Caco-2 (cell line): ENCODE measurements around the gene GCH1. TPM values are rescaled to one million over a fixed set of nuclear protein-coding genes. Genes with fewer than 3 reads are reported as not detected.
"Not testable (repeated sequence)": the region's sequence is repeated elsewhere in the genome, so short reads cannot be mapped to it uniquely, and the experiment has no call there.

Source experiments
- BruUV-seq: library from RNA; stranded (reverse); fragments of 400-500 nt; replicated peaks from 2 replicates; lab custom pipeline; 2021; lab: Mats Ljungman, UMichigan
- CTCF ChIA-PET: fragments of 300-600 bp; sonication (Branson Sonifier 250); formaldehyde crosslinking; loops from one replicate; lab custom pipeline; 2022; ENCODE audit warnings: antibody characterized with exemption; lab: Charles Lee
- POLR2A ChIA-PET: fragments of 300-600 bp; sonication (Branson Sonifier 250); formaldehyde crosslinking; loops from one replicate; lab custom pipeline; 2022; ENCODE audit warnings: antibody characterized with exemption; lab: Charles Lee
- DNase-seq, 2 experiments: peaks; one replicate each; pipeline versions ENCODE4 v3.0.0 to v3.0.0-alpha.2; 2020 to 2022
- H3K27me3 ChIP-seq: replicated peaks from 2 replicates; pipeline ENCODE4 v1.6.0; 2011; ENCODE audit warnings: low read length; ENCODE audit not compliant: control insufficient read depth, insufficient read depth
- H3K36me3 ChIP-seq: 2 replicates; pipeline ENCODE4 v1.5.1; 2011; ENCODE audit warnings: low read length; ENCODE audit not compliant: control insufficient read depth, insufficient read depth
- H3K4me1 ChIP-seq: fragments of 250-450 bp; sonication (Bioruptor Pico); 2 replicates; pipeline ENCODE4 v1.5.1; 2020; ENCODE audit warnings: mild to moderate bottlenecking
- H3K4me3 ChIP-seq: 2 replicates; pipeline ENCODE4 v1.5.1; 2011; ENCODE audit warnings: low read depth, mild to moderate bottlenecking, control low read depth, low read length
- H3K9me3 ChIP-seq: fragments of 250-450 bp; sonication (Bioruptor Pico); 2 replicates; pipeline ENCODE4 v1.5.1; 2020; ENCODE audit warnings: mild to moderate bottlenecking, moderate library complexity
- H3K27ac Mint-ChIP-seq: one replicate; pipeline ENCODE4 v1.8.0; 2022; ENCODE audit warnings: mixed read lengths; ENCODE audit not compliant: unreplicated experiment
- H3K27me3 Mint-ChIP-seq: one replicate; pipeline ENCODE4 v1.8.0; 2022; ENCODE audit warnings: mixed read lengths; ENCODE audit not compliant: insufficient read depth, unreplicated experiment
- H3K36me3 Mint-ChIP-seq: one replicate; pipeline ENCODE4 v1.8.0; 2022; ENCODE audit warnings: mild to moderate bottlenecking, mixed read lengths; ENCODE audit not compliant: insufficient read depth, unreplicated experiment
- H3K4me1 Mint-ChIP-seq: one replicate; pipeline ENCODE4 v1.8.0; 2022; ENCODE audit warnings: low read depth, mixed read lengths; ENCODE audit not compliant: unreplicated experiment
- H3K4me3 Mint-ChIP-seq: one replicate; pipeline ENCODE4 v1.8.0; 2022; ENCODE audit warnings: mild to moderate bottlenecking, moderate library complexity, mixed read lengths; ENCODE audit not compliant: unreplicated experiment
- H3K9me3 Mint-ChIP-seq: one replicate; pipeline ENCODE4 v1.8.0; 2022; ENCODE audit warnings: mixed read lengths; ENCODE audit not compliant: unreplicated experiment
- CTCF ChIP-seq, 2 experiments: fragments of 200-600 bp in 1 of 2; IDR thresholded peaks; 1 replicate in 1 of 2; 2 replicates in 1 of 2; pipeline versions ENCODE4 v1.5.1 to v1.8.0; 2011 to 2022; ENCODE audit warnings: antibody characterized with exemption in 1 of 2, control low read depth in 1 of 2, inconsistent platforms in 1 of 2, low read depth in 1 of 2, low read length in 1 of 2, mild to moderate bottlenecking in 1 of 2, moderate library complexity in 1 of 2; ENCODE audit not compliant: insufficient read depth in 1 of 2, severe bottlenecking in 1 of 2, unreplicated experiment in 1 of 2
- intact Hi-C: fragments of 100-400 bp; cut with micrococcal nuclease; formaldehyde crosslinking; loops from one replicate; pipeline ENCODE4 v1.10.0; 2022; ENCODE audit not compliant: unreplicated experiment
- total RNA-seq: library from RNA; stranded (reverse); gene quantifications from 2 replicates; pipeline ENCODE4 v1.2.3, GENCODE V29; 2022

Gene GCH1
- total RNA-seq, 1 experiment from 2014 or later = 17.9 TPM

GRCh38 chr14:54804538-54805041 lies 98.0 kb downstream of the GCH1 start:
- Histone ChIP-seq H3K27me3 (peaks cover 1% of the 10 kb centered on the region; the same call in 1 of the 2 replicates), H3K4me1 (0 out of 2 replicates have a peak, but pooled peaks cover 3% of the 10 kb centered on the region), H3K4me3 (no peak overlapping the region), H3K9me3 (0 out of 2 replicates have a peak, but pooled peaks cover 4% of the 10 kb centered on the region), H3K36me3 (no peaks in the 10 kb centered on the region)
- ChIA-PET POLR2A (no interaction called here), CTCF (interaction anchor here (1.2 to 2.1 kb wide), 4 partner anchors 12 to 239 kb away, joined by 3 to 8 read pairs (median 6); no protein-coding TSS in a partner anchor)
- no peak overlapping the region for H3K27ac Mint-ChIP-seq
- no peaks in the 10 kb centered on the region for H3K4me1 Mint-ChIP-seq
- peaks cover 7% of the 10 kb centered on the region for H3K36me3 Mint-ChIP-seq
- H3K9me3 Mint-ChIP-seq = no peaks in the 10 kb centered on the region
- BruUV-seq = no TSS peak
- TF ChIP-seq CTCF (IDR thresholded peaks at IDR 0.05; ENCODE audit: insufficient read depth in 1 of 2, low read depth in 1 of 2, low read length in 1 of 2, severe bottlenecking in 1 of 2, unreplicated experiment in 1 of 2) = no peak
- DNase-seq = no peak
- intact Hi-C loops = loop anchor here (5.0 kb wide), 2 partner anchors 297 to 362 kb away; partner anchors contain the start of genes CGRRF1 and CNIH1
- no peak overlapping the region for H3K4me3 Mint-ChIP-seq
- no peaks in the 10 kb centered on the region for H3K27me3 Mint-ChIP-seq

GRCh38 chr14:54803926-54804537 lies 98.6 kb downstream of the GCH1 start:
- no peak for DNase-seq
- CTCF ChIA-PET = interaction anchor here (0.5 to 1.2 kb wide), 2 partner anchors 13 to 45 kb away, joined by 3 read pairs; no protein-coding TSS in a partner anchor
- Mint-ChIP-seq H3K36me3 (peaks cover 7% of the 10 kb centered on the region), H3K9me3 (no peaks in the 10 kb centered on the region), H3K4me3 (no peak overlapping the region), H3K4me1 (no peaks in the 10 kb centered on the region), H3K27me3 (no peaks in the 10 kb centered on the region), H3K27ac (no peak overlapping the region)
- Histone ChIP-seq H3K4me1 (0 out of 2 replicates have a peak, but pooled peaks cover 3% of the 10 kb centered on the region), H3K36me3 (no peaks in the 10 kb centered on the region), H3K27me3 (peaks cover 1% of the 10 kb centered on the region; the same call in 1 of the 2 replicates), H3K9me3 (0 out of 2 replicates have a peak, but pooled peaks cover 4% of the 10 kb centered on the region), H3K4me3 (no peak overlapping the region)
- no TSS peak for BruUV-seq
- POLR2A ChIA-PET = no interaction called here
- TF ChIP-seq CTCF (IDR thresholded peaks at IDR 0.05; ENCODE audit: insufficient read depth in 1 of 2, low read depth in 1 of 2, low read length in 1 of 2, severe bottlenecking in 1 of 2, unreplicated experiment in 1 of 2) = no peak
- intact Hi-C loops = no loop called here

- intact Hi-C loops = no loop called here
- CTCF ChIA-PET = no interaction called here
These were observed 99.2 kb downstream of the GCH1 start for GRCh38 chr14:54803396-54803795.

GRCh38 chr14:54801482-54801881 lies 101.1 kb downstream of the GCH1 start:
- BruUV-seq, H3K27me3 Mint-ChIP-seq, H3K4me3 Mint-ChIP-seq, H3K27ac Mint-ChIP-seq, H3K27me3 ChIP-seq, H3K36me3 ChIP-seq, H3K4me1 ChIP-seq, DNase-seq, H3K9me3 ChIP-seq, H3K4me1 Mint-ChIP-seq, H3K9me3 Mint-ChIP-seq, POLR2A ChIA-PET, H3K4me3 ChIP-seq, CTCF ChIA-PET, intact Hi-C loops: not testable (repeated sequence)
- H3K36me3 Mint-ChIP-seq = peaks cover 26% of the 10 kb centered on the region

More at GRCh38 chr14:54803396-54803795, 99.2 kb downstream of the GCH1 start:
- Histone ChIP-seq H3K36me3 (no peaks in the 10 kb centered on the region), H3K27me3 (peaks cover 1% of the 10 kb centered on the region; the same call in 1 of the 2 replicates), H3K4me3 (no peak overlapping the region), H3K4me1 (0 out of 2 replicates have a peak, but pooled peaks cover 3% of the 10 kb centered on the region), H3K9me3 (0 out of 2 replicates have a peak, but pooled peaks cover 4% of the 10 kb centered on the region)
- BruUV-seq = no TSS peak
- no peak overlapping the region for H3K27ac Mint-ChIP-seq
- no peaks in the 10 kb centered on the region for H3K27me3 Mint-ChIP-seq
- no peaks in the 10 kb centered on the region for H3K4me1 Mint-ChIP-seq
- H3K9me3 Mint-ChIP-seq = no peaks in the 10 kb centered on the region
- peaks cover 8% of the 10 kb centered on the region for H3K36me3 Mint-ChIP-seq
- no peak overlapping the region for H3K4me3 Mint-ChIP-seq
- no peak for TF ChIP-seq CTCF (IDR thresholded peaks at IDR 0.05; ENCODE audit: insufficient read depth in 1 of 2, low read depth in 1 of 2, low read length in 1 of 2, severe bottlenecking in 1 of 2, unreplicated experiment in 1 of 2)
- POLR2A ChIA-PET = no interaction called here
- no peak for DNase-seq
